Left ventricle myocardium inferior (tissue), 1 donor: ENCODE data around the gene ST3GAL5. TPM values are rescaled to one million over a fixed set of nuclear protein-coding genes. Genes with fewer than 3 reads are reported as not detected.
"Not testable (repeated sequence)": the region's sequence is repeated elsewhere in the genome, so short reads cannot be mapped to it uniquely, and the experiment has no call there.

Source experiments
- DNase-seq: peaks from one replicate; pipeline ENCODE4 v3.0.0-alpha.2; 2020
- H3K27ac ChIP-seq: fragments of 200-600 bp; replicated peaks from 2 replicates; pipeline ENCODE4 v1.8.0; 2021
- H3K27me3 ChIP-seq: fragments of 200-600 bp; 2 replicates; pipeline ENCODE4 v1.8.0; 2021; ENCODE audit warnings: low read depth
- H3K36me3 ChIP-seq: fragments of 200-600 bp; 2 replicates; pipeline ENCODE4 v1.8.0; 2021
- H3K4me1 ChIP-seq: fragments of 200-600 bp; 2 replicates; pipeline ENCODE4 v1.8.0; 2021
- H3K4me3 ChIP-seq: fragments of 200-600 bp; 2 replicates; pipeline ENCODE4 v1.8.0; 2021; ENCODE audit warnings: mild to moderate bottlenecking, moderate library complexity
- H3K9me3 ChIP-seq: fragments of 200-600 bp; replicated peaks from 2 replicates; pipeline ENCODE4 v1.8.0; 2021
- CTCF ChIP-seq: fragments of 200-600 bp; IDR thresholded peaks from 2 replicates; pipeline ENCODE4 v1.8.0; 2021; ENCODE audit warnings: antibody characterized with exemption, mild to moderate bottlenecking, borderline replicate concordance
- intact Hi-C: fragments of 100-400 bp; cut with micrococcal nuclease; formaldehyde crosslinking; loops from one replicate; pipeline ENCODE4 v1.11.0; 2022
- total RNA-seq: library from RNA; stranded (reverse); fragmentation: NEBNext Ultra II Directional; extraction: Animal tissue kit (Norgen Biotek cat#: 25700); gene quantifications from one replicate; pipeline ENCODE4 v1.2.1, GENCODE V29; 2021
- donor health status: DM: no; HTN: yes; CAD: no; lungs with severe emphysema.

Gene ST3GAL5
- total RNA-seq, 1 donor from 2014 or later, result 4.2 TPM

- H3K27me3 ChIP-seq, result peaks cover 13% of the 10 kb centered on the region
- peaks cover 2% of the 10 kb centered on the region for H3K9me3 ChIP-seq
- H3K4me1 ChIP-seq, result peaks cover 34% of the 10 kb centered on the region
- TF ChIP-seq CTCF, result no peak
- H3K4me3 ChIP-seq, result no peak overlapping the region
- no peaks in the 10 kb centered on the region for H3K36me3 ChIP-seq
- no peak for DNase-seq
- intact Hi-C loops, result no loop called here
- H3K27ac ChIP-seq, result peak overlapping the region; percentile 24
Measured at GRCh38 chr2:85935746-85936208, 47.0 kb upstream of the ST3GAL5 start.

- intact Hi-C loops, result no loop called here
- Histone ChIP-seq H3K36me3 (no peaks in the 10 kb centered on the region), H3K27ac (peak overlapping the region; percentile 24), H3K4me1 (peaks cover 34% of the 10 kb centered on the region), H3K9me3 (no peaks in the 10 kb centered on the region), H3K27me3 (peaks cover 8% of the 10 kb centered on the region), H3K4me3 (no peak overlapping the region)
- no peak for DNase-seq
- no peak for TF ChIP-seq CTCF
Measured at GRCh38 chr2:85935170-85935745, 46.5 kb upstream of the ST3GAL5 start.

- intact Hi-C loops, result no loop called here
- DNase-seq, result no peak
- no peak overlapping the region for H3K4me3 ChIP-seq
Measured at GRCh38 chr2:85933753-85934594, 45.2 kb upstream of the ST3GAL5 start.

GRCh38 chr2:85931151-85931550 lies 42.4 kb upstream of the ST3GAL5 start:
- DNase-seq, intact Hi-C loops, H3K27ac ChIP-seq, H3K4me3 ChIP-seq, H3K36me3 ChIP-seq, H3K9me3 ChIP-seq: not testable (repeated sequence)
- H3K4me1 ChIP-seq, result peaks cover 29% of the 10 kb centered on the region
- peaks cover 16% of the 10 kb centered on the region for H3K27me3 ChIP-seq

More at GRCh38 chr2:85933753-85934594, 45.2 kb upstream of the ST3GAL5 start:
- H3K27ac ChIP-seq, result peak overlapping the region; percentile 59
- no peaks in the 10 kb centered on the region for H3K36me3 ChIP-seq
- peaks cover 9% of the 10 kb centered on the region for H3K27me3 ChIP-seq
- peaks cover 34% of the 10 kb centered on the region for H3K4me1 ChIP-seq
- no peaks in the 10 kb centered on the region for H3K9me3 ChIP-seq
- no peak for TF ChIP-seq CTCF

GRCh38 chr2:85930129-85931124 lies 41.6 kb upstream of the ST3GAL5 start:
- DNase-seq, result no peak
- Histone ChIP-seq H3K27me3 (peaks cover 16% of the 10 kb centered on the region), H3K27ac (peak overlapping the region; percentile 10), H3K9me3 (no peaks in the 10 kb centered on the region), H3K4me3 (no peak overlapping the region), H3K4me1 (peaks cover 26% of the 10 kb centered on the region), H3K36me3 (no peaks in the 10 kb centered on the region)
- intact Hi-C loops, result no loop called here
- TF ChIP-seq CTCF, result no peak
